NCI-H1930 (cell line): ENCODE results near the gene REEP5.
A peak's percentile ranks its signal among the peaks of the same experiment; 100 is the strongest.
"Not testable (repeated sequence)": the region's sequence is repeated elsewhere in the genome, so short reads cannot be mapped to it uniquely, and the experiment has no call there.

Experiments used
- DNase-seq, 2 experiments: peaks; one replicate each; lab custom pipeline; 2025; lab: John Stamatoyannopoulos, UW

Gene REEP5

DNA sequence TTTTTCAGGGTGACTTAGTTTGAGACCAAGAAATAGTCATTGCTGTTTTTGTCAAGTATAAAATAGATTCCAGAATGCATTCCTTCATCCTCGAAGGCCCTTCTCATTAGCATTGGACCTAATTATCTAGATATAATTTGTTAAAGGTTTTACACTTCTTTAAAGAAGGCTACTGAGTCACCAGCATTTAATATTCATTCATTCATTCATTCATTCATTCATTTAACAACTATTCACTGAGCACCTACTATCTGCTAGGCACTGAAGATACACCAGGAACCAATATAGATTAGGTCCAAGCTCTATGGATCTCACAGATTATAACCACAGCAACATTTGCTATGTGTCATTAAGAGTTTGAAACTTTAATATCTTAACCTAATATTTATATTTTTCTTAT lies 11.1 kb upstream of the REEP5 start:
- DNase-seq = no peak

DNA sequence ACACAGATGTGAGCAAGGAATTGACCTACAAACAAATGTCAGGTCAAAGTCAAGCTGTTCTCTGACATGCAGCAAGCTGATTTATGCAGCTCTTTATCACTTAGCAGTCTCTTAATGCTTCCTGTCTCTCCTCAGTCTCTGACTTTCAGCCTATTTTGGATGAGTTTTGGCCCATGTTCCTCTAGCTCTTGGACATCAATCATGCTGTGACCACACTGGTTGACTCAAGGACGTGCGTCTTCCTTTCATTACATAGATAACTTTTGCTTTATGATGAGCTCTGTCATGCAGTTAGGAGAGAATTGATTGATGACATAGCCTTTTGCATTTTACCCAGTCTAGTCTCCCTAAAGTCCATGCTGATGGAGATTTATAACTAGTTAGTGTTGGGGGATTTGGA lies 9.4 kb upstream of the REEP5 start:
- no peak for DNase-seq

DNA sequence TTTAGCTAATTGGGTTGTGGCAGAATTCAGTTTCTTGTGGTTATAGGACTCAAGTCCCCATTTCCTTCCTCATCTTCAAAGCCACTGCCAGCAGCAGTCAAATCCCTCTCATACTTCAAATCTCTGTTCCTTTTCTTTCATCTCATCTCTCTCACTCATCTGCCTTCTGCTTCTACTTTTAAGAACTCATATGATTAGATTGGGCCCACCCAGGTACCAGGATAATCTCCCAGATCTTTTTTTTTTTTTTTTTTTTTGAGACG lies 8.0 kb upstream of the REEP5 start:
- DNase-seq = no peak

DNA sequence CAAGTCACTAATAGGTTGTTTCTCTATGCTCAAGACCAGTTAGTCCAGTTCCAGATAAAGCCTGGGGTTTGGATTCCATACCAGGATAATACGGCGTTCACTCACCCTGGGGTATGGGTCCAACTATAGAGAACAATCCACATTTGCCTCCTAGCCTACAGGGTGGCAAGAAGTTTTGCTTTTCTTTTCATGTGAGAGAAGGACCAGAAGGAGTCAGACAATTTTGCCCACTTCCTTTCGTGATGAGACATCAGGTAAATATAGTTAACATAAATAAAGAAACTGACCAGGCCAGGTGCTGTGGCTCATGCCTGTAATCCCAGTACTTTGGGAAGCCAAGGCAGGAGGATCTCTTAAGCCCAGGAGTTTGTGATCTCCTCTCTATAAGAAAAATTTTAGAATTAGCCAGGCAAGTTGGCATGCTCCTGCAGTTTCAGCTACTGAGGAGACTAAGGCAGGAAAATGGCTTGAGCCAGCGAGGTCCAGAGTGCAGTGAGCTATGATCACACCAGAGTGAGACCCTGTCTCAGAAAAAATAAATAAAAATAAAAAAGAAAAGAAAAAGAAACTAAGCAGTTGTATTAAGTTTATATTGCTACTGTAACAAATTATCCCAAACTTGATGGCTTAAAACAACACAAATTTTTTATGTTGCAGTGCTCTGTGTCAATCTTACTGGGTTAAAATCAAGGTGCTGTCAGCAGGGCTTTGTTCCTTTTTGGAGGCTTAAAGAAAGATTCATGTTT lies 7.5 kb upstream of the REEP5 start:
- no peak for DNase-seq

DNA sequence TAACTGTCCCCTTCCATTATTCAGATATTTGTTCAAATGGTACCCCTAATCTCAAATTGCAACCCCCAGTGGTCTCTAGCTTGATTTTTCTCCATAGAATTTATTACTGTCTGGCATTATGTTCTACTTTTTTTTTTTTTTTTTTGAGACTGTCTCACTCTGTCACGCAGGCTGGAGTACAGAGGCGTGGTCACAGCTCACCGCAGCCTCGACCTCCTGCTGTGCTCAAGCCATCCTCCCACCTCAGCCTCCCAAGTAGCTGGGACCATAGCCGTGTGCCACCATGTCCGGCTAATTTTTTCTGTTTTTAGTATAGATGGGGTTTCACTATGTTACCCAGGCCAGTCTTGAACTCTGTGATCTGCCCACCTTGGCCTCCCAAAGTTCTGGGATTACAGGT lies 2.0 kb upstream of the REEP5 start:
- no peak for DNase-seq

DNA sequence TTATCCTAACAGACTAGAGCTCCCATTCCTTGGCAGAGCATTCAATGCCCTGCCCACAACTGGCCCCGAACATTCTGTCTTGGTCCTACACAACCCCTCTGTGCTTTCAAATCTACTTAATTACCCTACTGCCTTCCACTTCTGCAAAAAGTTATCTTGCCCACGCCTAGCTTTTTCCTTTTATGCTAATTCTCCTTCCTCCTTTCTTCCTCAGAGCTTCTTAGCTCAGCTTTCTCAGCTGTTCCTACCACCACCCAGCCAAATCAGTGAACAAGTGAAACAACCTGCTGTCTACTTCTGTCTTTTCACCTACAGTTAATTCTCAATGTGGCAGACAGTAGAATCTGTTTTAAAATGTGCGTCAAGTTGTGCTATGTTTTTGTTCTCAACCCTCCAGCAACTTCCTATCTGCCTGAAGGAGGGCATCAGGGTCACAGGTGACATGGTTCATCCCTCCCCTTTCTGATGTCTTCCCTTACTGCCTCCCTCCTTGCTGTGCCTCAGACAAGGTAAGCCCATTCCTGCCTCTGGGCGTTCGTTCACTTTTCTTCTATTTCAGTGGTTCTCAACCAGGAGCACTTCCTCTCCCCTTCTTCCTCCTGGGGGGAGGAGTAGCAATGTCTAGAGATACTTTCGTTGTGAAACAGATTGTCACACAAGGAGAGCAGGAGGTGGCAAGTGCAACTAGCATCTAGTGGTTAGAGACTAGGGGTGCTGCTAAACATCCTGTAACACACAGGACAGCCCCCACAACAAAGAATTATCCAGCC lies 1.3 kb upstream of the REEP5 start:
- no peak for DNase-seq

DNA sequence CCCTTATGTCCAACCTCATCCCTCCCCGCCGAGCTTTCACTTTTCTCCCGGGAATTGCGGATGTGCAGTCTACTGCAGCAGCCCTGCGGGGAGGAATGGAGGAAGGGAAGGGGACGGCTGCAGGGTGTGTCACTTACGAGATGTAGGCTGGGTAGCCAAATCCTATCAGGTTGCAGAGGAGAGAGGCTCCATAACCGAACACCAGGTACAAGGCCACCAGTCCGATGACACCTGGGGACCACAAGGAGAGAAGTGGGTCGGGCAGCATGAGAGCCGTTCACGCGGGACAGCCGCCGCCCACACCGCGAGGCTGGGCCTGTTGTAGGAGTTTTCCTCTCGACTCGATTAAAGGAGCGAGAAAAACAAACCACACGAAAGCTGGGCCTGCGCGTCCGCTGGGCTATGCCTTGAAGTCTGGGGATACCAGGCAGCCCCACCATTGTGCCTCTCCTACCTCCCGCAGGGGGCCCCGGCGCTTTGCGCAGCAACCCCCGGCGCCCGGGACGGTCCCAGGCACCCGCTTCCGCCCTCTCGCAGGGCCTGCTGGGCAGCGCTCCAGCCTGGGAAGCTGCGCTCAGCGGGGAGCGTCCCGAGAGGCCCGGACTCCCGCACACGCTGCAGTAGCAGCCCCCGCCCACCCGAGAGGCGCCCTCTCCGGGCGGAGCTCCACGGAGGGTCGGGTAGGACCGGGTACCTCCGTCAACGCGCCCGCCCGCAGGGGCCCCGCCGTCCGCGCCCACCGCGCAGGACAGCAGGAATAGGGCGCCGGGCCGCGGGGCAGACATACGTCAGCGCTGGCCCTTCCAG lies 798 bp downstream of the REEP5 start:
- peak; percentile 6 to 11 for DNase-seq

DNA sequence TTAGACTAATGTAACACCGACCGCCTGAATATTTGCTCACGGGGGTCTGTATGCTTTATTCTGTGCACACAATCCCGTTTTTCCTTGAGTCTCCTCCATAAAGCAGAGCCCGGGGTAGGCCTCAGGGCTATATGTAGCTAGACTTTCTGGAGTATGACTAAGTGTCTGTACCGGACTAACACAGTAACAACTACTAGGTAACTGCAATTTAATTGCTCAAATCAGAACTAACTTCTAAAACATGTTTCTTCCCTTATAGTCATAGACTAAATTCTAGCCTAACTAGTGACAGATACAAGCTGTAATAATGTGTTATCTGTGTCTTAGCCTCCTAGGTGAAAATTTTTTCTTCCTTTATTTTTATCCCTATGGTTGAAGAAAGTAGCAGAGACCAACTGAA lies 2.1 kb downstream of the REEP5 start:
- DNase-seq = no peak

DNA sequence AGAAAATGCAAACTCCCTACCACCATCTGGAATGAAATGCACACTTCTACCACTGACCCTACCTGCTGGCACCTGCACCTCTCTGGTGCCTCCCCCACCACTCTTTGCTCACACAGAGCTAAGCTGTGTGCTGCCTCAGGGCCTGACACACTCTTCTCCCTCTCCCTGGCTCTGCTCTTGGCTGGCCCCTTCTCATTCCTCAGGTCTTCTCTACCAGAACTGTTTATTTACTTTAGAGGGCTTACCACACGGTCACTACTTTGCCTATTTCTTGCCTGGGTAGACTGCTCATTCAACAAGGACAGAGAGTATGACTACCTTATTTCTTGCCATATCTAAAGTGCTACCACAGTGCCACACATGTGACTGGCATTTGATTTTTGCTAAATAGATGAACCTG lies 3.3 kb downstream of the REEP5 start:
- no peak for DNase-seq

DNA sequence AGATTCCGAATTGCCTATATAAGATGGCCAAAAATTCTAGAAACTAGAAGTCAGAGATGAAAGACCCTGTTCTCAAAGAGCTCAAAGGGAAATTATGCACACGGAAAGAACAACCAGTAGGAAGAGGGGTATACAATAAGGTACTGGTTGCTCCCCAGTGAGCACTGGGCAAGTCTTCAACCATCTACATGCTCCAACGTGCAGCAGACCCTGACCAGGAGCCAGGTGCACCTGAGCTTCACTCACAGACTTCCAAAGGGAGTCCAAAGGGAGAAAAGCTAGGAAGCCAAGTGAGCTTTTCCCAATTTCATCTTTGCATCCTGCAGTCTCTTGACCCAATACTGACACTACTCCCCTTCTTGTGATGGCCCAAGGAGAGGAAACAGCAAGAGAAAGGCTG lies 3.9 kb downstream of the REEP5 start:
- DNase-seq = no peak

DNA sequence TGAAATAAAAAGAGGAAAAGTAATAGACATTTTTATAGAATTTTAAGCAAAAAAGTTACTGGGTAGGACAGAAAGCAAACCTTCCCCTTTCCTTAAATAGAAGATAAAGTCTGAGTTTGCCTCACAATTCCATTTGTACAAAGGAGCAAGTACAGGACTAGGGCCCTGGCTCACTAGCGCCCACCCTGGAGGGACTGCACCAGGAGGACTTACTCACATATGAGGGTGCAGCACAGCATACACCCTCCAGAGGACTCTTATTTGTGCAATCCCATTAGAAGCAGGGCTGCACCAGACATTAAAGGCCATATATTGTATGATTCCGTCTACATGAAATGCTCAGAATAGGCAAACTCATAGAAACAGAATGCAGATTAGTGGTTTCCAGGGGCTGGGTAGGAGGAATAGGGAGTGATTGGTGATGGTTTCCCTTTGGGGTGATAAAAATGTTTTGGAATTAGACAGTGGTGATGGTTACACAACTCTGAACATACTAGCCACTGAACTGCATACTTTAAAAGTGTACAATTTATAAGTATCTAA lies 4.5 kb downstream of the REEP5 start:
- DNase-seq = no peak

DNA sequence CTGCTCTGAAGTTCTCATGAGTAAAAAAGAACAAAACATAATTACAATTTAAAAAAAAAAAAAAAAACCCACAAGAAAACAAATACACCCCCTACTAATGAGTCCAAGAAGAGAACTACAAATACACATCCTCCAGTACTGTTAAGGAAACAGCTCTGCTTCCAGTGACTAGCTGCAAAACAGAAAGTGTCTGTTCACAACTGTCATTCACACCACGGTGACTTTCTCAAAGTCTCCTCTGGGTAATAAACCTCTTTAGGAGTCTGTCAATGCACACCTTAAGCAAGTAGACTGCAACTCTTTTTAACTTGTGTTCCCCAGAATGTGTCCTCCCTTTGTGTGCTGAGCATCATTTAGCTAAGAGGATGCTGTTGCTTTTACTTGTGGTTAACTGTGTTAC lies 6.2 kb downstream of the REEP5 start:
- no peak for DNase-seq

DNA sequence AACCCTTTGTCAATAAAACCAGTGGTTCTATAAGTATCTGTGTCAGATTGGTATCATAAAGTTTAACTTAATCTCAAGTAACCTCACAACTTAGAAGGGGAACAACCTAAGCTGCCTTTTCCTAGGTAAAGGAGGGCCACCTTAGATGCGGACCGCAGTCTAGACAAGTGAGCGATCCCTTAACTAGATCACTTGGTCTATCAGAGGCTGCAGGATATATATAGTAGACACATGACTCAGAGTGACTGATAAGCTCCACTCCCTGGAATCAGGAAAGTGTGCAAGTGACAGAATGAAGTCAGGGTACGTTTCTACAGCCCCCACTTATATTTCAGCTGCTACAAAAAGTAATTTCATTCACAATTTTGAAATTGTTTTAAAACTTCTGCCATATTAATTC lies 7.4 kb downstream of the REEP5 start:
- no peak for DNase-seq

DNA sequence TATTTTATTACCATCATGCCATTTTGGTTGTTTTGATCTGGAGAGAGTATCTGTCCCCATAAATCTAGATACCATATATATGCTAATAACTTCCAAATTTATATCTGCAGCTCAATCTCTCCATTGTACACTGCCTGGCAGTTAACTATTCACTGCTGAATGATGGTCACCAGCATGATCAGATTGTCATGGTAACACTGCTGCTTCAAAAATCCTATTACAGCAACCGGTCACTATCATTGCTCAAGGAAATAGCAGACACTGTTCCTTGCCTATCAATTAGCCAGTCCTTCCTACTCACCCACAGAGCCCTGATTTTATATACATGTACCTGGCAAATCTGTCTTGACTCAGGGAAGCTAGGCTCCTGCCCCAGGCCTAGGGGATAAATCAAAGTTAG lies 11.5 kb downstream of the REEP5 start:
- DNase-seq = no peak

DNA sequence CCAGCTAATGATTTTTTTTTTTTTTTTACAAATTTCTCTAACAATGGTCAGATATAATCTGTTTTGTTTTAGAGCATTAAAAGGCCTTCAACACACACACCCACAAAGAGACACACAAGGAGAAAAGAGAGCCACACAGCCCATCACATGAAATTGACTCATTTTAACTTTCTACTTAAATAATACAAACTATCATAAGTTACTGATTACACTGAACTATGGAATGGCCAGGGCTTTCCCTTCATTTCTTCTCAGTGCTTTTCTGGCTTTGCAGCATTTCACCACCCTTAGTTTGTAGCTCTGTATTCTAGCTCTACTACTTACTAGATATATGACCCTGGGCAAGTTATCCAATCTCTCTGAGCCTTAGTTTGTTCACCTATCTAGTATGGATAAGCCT lies 13.2 kb downstream of the REEP5 start:
- no peak for DNase-seq

DNA sequence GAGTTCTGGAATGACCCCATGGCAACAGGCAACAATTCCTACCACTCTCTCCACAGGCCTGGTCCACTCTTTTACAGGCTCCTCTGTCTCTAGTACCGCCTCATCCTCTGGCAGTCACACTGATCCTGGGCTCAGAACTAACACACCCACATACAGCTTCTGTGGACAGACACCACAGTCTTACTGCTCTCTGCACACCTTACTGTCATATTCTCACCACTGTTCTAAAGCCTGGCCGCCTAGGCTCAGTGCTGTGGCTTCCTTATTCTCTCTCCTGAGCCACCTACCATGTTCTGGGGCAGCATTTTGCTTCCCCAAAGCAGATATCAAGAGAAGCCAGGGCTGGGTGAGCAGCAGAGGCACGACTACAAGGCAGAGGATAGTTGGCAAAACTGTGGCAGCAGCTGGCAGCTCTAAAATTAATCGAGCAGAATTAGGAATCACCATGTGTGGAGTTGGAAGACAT lies 14.8 kb downstream of the REEP5 start:
- no peak for DNase-seq

DNA sequence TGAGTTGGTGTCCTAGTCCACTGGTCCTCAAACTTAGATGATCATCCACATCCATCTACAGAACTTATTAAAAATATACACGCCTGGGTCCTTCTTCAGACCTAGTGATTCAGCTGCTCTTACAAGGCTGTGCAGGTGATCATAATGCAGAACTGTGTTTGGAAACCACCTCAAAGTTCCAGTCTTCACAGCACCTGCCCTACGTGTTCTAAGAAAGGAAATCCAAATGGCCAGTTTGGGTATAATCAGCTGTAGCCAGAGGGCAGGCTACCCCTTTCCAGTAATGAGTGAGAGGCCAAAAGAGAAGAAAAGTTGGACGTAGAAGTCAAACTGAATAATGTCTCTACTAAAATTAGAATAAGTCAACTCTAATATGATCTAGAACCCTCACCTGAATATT lies 15.4 kb downstream of the REEP5 start:
- DNase-seq = no peak

DNA sequence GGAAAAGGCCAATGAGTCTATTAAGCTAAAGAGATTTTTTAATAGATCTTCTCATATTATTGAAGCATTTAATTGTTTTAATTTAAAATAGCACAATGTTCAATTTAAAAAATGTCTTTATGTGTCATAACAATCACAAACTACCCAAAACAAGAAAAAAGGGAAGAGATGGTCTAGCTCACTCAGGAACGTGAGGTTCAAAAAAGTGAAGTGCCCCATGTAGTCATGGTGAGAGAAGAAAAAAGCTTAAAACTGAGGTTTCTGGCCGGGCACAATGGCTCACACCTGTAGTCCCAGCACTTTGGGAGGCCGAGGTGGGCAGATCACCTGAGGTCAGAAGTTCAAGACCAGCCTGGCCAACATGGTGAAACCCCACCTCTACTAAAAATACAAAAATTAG lies 17.0 kb downstream of the REEP5 start:
- DNase-seq = not testable (repeated sequence)

DNA sequence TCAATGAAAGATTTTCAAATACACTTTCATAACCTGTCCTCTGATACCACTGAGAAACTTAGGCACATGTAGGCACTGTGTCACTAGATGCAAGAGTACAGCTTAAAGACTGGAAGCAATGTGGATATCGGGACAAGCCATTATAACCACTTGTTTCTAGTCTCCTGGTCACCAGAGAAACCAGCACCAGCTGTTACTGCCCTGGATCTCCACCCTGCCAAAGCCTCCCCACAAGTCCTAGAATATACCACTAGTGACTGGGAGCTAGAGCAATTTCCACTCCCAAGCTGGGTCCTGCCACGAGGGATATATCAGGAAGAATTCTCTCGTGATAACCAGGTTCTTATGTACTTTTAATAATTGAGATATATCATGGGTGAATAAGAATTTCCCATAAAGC lies 19.5 kb downstream of the REEP5 start:
- no peak for DNase-seq

DNA sequence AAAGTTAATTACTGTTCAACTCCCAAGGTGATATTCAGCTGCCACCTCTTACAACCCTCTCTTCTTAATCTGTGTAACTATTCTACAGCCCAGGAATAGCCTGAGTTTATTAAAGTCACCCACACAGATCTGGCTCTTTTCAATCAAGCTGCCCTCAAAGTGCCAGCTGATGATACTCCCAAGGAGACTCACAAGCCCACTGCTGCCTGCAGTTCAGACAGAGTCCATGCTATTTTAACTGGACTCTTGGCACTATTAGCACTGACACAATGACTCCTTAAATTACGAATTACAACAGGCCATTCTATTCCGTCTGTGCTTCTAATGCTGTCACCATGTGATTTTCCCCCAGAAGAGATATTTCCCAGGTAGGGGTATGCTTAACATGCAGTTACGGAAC lies 26.3 kb downstream of the REEP5 start:
- no peak for DNase-seq

DNA sequence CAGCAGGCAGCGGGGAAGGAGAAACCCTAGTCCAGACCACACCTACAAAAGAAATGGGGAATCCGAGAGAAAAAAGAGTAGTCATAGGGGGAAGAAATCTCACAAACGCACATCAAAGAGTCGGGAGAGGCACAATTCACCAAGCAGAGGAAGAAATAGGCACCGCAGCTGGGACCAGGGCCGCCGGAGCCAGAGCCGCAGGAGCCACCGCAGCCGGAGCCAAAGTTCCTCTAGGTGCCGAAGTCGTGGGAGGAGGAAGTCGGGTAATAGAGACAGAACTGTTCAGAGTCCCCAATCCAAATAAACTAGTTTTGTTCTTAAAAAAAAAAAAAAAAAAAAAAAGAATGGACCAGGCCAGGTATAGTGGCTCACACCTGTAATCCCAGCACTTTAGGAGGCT lies 29.3 kb downstream of the REEP5 start:
- DNase-seq = no peak

DNA sequence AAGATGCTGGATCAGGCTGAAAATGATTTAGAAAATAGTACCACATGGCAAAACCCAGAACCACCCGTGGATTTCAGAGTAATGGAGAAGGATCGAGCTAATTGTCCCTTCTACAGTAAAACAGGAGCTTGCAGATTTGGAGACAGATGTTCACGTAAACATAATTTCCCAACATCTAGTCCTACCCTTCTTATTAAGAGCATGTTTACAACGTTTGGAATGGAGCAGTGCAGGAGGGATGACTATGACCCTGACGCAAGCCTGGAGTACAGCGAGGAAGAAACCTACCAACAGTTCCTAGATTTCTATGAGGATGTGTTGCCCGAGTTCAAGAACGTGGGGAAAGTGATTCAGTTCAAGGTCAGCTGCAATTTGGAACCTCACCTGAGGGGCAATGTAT lies 30.0 kb downstream of the REEP5 start:
- not testable (repeated sequence) for DNase-seq

DNA sequence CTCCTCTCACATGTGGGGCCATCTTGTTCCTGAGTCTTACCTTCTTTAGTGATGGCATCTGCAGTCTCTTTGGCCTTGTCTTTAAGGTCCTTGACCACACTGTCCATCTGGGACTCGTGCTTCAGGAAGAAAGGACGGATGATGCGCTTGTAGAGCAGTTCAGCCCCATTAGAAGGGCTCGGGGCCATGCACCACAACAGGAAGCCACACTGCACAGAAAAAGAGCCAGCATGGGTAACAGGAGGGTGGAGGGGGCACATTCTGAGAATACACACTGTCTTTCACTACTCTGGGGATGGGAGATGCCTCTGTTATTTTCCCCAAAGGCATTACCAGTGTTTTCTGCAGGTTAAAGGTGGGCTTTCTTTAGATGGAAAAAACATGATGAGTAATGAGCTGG lies 35.1 kb downstream of the REEP5 start:
- no peak for DNase-seq
